Epithelial cell of alveolus of lung (primary cell): ENCODE results near the gene DNPEP. TPM values are rescaled to one million over a fixed set of nuclear protein-coding genes. Genes with fewer than 3 reads are reported as not detected.

ENCODE experiments used
- total RNA-seq: library from RNA; depleted of rRNA; stranded (reverse); fragments of >200 nt; gene quantifications from 2 replicates; pipeline ENCODE4 v1.2.1, GENCODE V29; 2015

DNPEP gene
- total RNA-seq, result 48.9 and 119 TPM in 2 replicates

GRCh38 chr2:219387306-219388120, at the start of gene DNPEP:
Gene DNPEP (minus strand): TSS chr2:219387912. CDS start chr2:219387794, 118 bp downstream.

GRCh38 chr2:219434718-219435525, 47.2 kb upstream of the DNPEP start, which contains the start of gene SPEG:
Gene SPEG (plus strand): TSS chr2:219434843. CDS start chr2:219434978, 135 bp downstream.

GRCh38 chr2:219418155-219419011, 30.7 kb upstream of the DNPEP start, which contains the start of gene DES:
Gene DES (plus strand): TSS chr2:219418377. CDS start chr2:219418463, 86 bp downstream.

GRCh38 chr2:219332542-219332941, 55.2 kb downstream of the DNPEP start, which contains the start of gene RESP18:
Gene RESP18 (minus strand): TSS chr2:219332744.

Other genes starting within 250 kb of the DNPEP start
- 17.2 and 22.2 TPM in 2 replicates for gene NHEJ1, start 227.1 kb downstream of the DNPEP start, total RNA-seq
- 1.4 TPM in 1 of 2 replicates, not detected in the other for gene SLC23A3, start 217.9 kb downstream of the DNPEP start, total RNA-seq
- 16.9 and 26.8 TPM in 2 replicates for gene CNPPD1, start 211.0 kb downstream of the DNPEP start, total RNA-seq
- gene RETREG2, start 209.6 kb downstream of the DNPEP start, total RNA-seq, result 43.0 and 46.3 TPM in 2 replicates
- gene ZFAND2B, start 181.1 kb downstream of the DNPEP start, total RNA-seq, result 24.8 and 33.4 TPM in 2 replicates
- 17.2 and 17.9 TPM in 2 replicates for gene ABCB6, start 169.0 kb downstream of the DNPEP start, total RNA-seq
- gene ATG9A, start 158.3 kb downstream of the DNPEP start, total RNA-seq, result 52.5 and 113 TPM in 2 replicates
- 21.9 and 33.2 TPM in 2 replicates for gene ANKZF1, start 158.1 kb downstream of the DNPEP start, total RNA-seq
- 10.1 and 11.8 TPM in 2 replicates for gene GLB1L, start 142.5 kb downstream of the DNPEP start, total RNA-seq
- gene STK16, start 142.4 kb downstream of the DNPEP start, total RNA-seq, result 14.2 and 20.8 TPM in 2 replicates
- gene TUBA4B, start 134.7 kb downstream of the DNPEP start, total RNA-seq, result not detected in 2 replicates
- 15.6 and 16.3 TPM in 2 replicates for gene TUBA4A, start 134.0 kb downstream of the DNPEP start, total RNA-seq
- 12.0 and 32.1 TPM in 2 replicates for gene DNAJB2, start 108.5 kb downstream of the DNPEP start, total RNA-seq
- gene PTPRN, start 78.5 kb downstream of the DNPEP start, total RNA-seq, result 22.6 and 64.0 TPM in 2 replicates
- gene RESP18, start 55.2 kb downstream of the DNPEP start, total RNA-seq, result not detected in 2 replicates
- under 0.01 and 20.4 TPM in 2 replicates for gene DES, start 30.5 kb upstream of the DNPEP start, total RNA-seq
- gene SPEG, start 46.9 kb upstream of the DNPEP start, total RNA-seq, result 8.5 and 11.7 TPM in 2 replicates
- 62.8 and 73.8 TPM in 2 replicates for gene GMPPA, start 111.0 kb upstream of the DNPEP start, total RNA-seq
- 0.64 TPM in 1 of 2 replicates, not detected in the other for gene ASIC4, start 126.6 kb upstream of the DNPEP start, total RNA-seq
- gene CHPF, start 155.9 kb upstream of the DNPEP start, total RNA-seq, result 195 and 201 TPM in 2 replicates
- gene TMEM198, start 156.1 kb upstream of the DNPEP start, total RNA-seq, result 0.78 and 9.2 TPM in 2 replicates
- 27.0 and 93.4 TPM in 2 replicates for gene OBSL1, start 183.6 kb upstream of the DNPEP start, total RNA-seq
- gene INHA, start 184.4 kb upstream of the DNPEP start, total RNA-seq, result not detected in 2 replicates
- 15.4 and 15.7 TPM in 2 replicates for gene STK11IP, start 209.9 kb upstream of the DNPEP start, total RNA-seq
- 3.8 and 4.0 TPM in 2 replicates for gene SLC4A3, start 239.7 kb upstream of the DNPEP start, total RNA-seq